GM08714 (cell line): Measurements from ENCODE around the gene DUSP9.

Experiments used
- H3K4me3 ChIP-seq: fragments of 200-500 bp; sonication (Bioruptor generic); 2 replicates; pipeline ENCODE4 v1.5.1; 2014; ENCODE audit warnings: mild to moderate bottlenecking, low read length, inconsistent platforms
- ZNF274 ChIP-seq: IDR thresholded peaks from 2 replicates; pipeline ENCODE4 v1.6.1; 2012; ENCODE audit warnings: mild to moderate bottlenecking, low read depth, low read length

DUSP9 gene

GRCh38 chrX:153609917-153610835 lies 36.8 kb upstream of the DUSP9 start:
- TF ChIP-seq ZNF274: no peak
- no peak overlapping the region; the same call in 1 of the 2 replicates for H3K4me3 ChIP-seq

- no peak overlapping the region for H3K4me3 ChIP-seq
- TF ChIP-seq ZNF274: no peak
These were observed 36.2 kb upstream of the DUSP9 start for GRCh38 chrX:153610836-153611213.

GRCh38 chrX:153611298-153612095 lies 35.5 kb upstream of the DUSP9 start:
- no peak overlapping the region for H3K4me3 ChIP-seq
- TF ChIP-seq ZNF274: no peak

- no peak overlapping the region for H3K4me3 ChIP-seq
- TF ChIP-seq ZNF274: no peak
These were observed 34.6 kb upstream of the DUSP9 start for GRCh38 chrX:153612413-153612812.

DNA sequence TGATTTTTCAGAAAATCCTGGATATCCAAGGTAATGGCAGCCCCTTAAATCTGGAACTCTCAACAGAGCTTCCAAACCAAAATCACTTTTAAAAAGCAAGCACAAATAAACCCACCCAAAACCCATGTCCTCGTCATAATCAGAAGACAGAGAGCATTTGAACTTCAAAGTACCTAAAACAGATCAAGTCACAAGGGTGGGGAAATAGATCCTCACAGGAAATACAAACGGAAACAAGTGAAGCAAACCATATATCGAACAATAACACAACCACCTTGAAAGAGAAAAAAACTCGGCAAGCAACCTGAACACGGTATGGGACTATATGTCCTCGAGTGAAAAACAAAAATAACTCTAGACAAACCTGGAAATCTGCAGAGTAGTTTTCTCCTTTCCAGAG lies 32.2 kb upstream of the DUSP9 start:
- no peak overlapping the region for H3K4me3 ChIP-seq
- no peak for TF ChIP-seq ZNF274

DNA sequence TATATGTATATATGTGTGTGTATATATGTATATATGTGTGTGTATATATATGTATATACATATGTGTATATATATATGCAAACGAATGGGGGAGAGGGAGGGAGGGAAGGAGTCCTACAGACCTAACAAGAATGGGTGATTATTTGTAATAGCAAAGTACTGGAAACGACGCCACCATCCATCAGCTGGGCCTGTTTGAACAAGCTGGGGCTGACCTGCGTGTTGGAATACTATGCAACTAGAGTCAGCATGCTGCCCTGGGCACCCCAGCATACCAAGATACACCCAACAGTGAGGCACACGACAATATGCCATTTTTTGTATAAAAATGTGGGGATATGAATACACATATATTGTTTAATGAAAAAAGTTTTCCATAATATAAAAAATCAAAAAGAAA lies 26.4 kb upstream of the DUSP9 start:
- TF ChIP-seq ZNF274: no peak
- H3K4me3 ChIP-seq: no peak overlapping the region

DNA sequence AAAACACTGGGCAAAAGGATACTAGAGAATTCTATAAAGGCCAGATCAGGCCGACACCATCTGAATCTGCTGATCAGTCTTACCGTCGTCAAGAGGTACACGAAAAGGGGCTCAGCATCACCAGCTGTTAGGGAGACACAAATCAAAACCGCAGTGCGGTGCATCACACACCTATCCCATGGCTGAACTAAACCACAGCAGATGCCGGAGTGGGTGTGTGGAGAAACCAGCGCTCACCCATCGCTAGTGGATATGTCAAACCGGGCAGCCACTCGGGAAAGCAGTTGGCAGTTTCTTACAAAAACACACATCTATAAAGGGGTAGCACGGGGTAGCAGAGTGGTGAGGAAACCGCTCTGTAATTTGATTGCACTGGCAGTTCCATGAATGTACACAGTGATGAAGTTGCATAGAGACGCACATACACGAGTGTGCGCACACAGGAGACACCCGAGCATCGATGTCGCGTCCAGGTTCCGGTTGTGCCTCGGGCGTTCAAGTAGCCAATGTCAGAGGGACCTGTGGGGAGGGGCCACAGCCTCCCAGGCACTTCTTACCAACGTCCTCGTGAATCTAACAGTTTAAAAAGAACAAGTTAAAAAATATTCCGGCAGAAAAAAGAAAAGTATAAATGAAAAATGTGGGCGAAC lies 24.9 kb upstream of the DUSP9 start:
- no peak overlapping the region for H3K4me3 ChIP-seq
- no peak for TF ChIP-seq ZNF274

DNA sequence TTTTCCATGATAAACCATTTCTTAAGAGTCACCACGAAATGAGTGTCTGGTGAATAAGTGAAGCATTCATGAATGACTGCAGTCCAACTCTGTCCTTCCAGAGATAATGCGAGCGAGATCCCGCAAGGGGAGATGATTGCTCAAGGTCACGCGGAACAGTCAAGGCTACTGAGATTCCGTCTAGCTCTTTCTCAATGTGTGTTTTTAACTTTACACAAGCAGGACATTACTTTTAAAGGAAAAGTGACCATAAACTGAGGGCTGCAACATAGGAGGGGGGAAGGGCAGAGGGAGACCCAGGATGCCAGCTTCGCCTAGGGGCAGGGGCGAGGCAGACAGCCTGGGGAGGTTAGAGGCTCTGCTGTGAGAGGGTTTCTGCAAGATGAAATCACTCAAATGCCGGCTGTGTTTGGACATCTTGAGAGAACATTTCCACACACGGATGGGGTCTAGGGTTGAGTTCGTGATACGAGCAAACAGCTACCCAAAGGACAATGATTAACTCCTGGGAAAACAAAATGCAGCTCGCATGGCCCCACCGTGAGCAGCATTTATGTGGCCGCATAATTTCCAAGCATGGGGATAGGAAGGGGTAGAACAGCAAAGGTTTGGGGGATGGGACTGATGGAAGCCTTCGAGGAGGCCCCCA lies 24.2 kb upstream of the DUSP9 start:
- no peak for TF ChIP-seq ZNF274
- H3K4me3 ChIP-seq: no peak overlapping the region

DNA sequence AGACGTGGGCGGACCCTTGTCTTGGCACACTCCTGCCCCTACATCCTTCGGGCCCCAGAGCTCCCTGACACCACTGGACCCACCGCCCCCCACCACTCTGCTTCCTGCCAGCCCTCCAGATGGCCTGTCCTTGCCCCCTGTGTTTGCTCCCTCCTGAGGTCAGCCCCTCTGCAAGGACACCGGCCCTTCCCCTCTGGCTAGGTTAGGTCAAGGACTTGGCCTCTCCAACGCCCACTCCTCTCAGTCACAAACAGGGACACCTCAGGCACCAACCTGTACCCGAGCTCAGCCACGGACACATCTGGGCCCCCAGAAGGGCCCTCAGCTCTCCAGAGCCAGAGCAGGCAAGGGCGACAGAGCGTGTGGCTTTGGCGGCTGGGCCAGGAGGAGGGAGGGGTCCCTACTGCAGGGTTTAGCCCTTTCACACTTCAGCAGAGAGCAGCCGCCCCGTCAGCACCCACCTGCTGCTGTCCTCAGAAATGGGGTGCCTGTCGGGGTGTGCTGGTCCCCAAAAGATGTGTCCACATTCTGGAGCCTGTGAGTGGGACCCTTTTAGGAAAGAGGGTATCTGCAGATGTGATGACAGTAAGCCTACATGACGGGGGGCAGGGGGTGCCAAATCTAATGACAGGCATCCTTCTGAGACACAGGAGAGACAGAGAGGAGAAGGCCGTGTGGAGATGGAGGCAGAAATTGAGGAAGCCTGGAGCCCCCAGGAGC lies 23.5 kb upstream of the DUSP9 start:
- TF ChIP-seq ZNF274: no peak

DNA sequence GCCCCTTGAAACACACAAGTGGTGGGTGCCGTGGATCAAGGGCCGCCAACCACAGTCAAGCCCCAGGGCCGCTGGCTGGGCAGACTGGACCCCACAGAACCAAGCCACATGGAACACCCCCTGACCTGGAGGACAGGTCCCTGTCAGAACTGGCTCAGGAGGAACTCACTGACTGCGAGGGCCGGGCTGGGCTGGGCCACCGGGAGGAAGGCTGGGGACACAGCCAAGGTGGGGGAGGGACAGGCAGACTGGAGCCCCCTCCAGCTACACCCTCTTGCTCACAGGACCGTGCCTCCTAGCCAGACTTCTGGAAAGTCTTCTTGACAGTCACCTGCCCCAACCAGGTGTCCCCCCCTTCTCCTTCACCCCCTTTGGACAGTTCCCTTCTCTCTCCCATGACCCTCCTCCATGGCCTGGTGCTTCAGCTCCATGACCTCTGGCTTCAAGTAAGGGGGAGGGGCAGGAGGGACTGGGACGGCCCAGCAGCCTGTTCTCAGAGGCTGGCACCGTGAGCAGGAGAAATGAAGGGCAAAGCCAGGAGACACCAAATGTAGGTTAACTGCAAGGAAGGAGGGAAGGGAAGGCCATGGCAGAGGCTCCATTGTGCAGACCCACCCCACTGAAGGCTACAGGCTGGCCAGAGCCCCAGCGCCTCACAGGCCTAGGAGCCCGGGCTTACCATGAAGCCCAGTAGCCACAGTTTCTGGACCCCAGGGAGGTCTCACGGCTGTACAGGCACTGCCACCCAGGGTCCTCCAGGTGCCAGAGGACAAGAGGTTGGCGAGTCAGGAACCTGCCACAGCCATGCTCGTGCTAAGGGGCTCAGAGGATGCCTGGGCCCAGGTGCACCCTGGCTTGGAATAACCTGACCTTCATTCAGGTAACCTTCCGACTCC lies 22.6 kb upstream of the DUSP9 start:
- TF ChIP-seq ZNF274: no peak
- H3K4me3 ChIP-seq: no peak overlapping the region

More for the DNA sequence above, 23.5 kb upstream of the DUSP9 start:
- H3K4me3 ChIP-seq: no peak overlapping the region

DNA sequence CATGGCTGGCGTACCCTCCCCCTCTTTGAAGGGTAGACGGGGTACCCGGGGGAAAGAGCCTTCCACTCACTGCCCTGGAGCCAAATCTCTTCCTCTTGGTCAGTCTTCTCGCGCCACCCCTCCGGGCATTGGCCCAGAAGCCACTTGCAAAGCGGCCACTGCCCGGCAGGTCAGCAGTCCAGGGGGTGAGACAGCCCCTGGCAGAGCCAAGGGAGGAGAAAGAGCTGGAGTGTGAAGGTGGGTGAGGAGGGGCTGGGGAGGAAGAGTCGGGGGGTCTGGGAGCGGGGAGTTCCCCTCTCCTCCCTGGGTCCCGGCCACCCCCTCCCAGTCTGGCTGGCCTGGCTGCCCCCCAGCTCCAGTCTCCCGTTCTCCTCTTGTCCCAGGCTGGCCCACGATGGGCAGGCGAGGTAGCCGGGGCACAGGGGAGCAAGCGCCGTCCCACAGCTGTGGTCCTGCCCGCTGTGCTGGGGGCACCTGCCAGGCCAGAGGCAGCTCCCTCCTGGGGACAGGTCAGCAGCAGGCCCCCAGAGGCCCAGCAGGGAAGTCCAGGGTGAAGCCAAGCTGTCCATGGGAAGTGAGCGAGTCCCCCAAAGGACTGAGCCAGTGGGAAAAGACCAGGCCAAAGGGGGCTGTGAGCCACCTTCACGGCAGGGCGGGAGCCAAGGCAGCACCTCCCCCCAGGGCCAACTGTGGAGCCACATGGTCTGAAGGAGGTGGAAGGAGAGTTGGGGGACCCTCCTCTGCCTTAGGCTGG lies 21.6 kb upstream of the DUSP9 start:
- no peak overlapping the region for H3K4me3 ChIP-seq
- TF ChIP-seq ZNF274: no peak
